ENCODE results near the gene LSAMP. TPM values are rescaled to one million over a fixed set of nuclear protein-coding genes. Genes with fewer than 3 reads are reported as not detected.

The LSAMP gene
- total and polyA plus RNA-seq, 2 experiments from 2014 or later, result 2.0 to 2.9 TPM

- ATAC-seq, result peak; percentile 38; the same call in 2 of the 3 replicates
- H3K27me3 Mint-ChIP-seq (ENCODE audit: insufficient read depth, low read depth, poor library complexity), result no peaks in the 10 kb centered on the region
- TF ChIP-seq EZH2 (IDR thresholded peaks at IDR 0.05; ENCODE audit: low read depth, unreplicated experiment) (no peak), POLR2AphosphoS5 (IDR thresholded peaks at IDR 0.05; ENCODE audit: low read depth) (no peak), ZNF331 (CRISPR knock-in tag; IDR thresholded peaks at IDR 0.05; ENCODE audit: low read depth) (no peak), STAT1 (IDR thresholded peaks at IDR 0.05; ENCODE audit: unreplicated experiment) (no peak), ZNF114 (CRISPR knock-in tag; IDR thresholded peaks at IDR 0.05) (no peak), ETS1 (IDR thresholded peaks at IDR 0.05) (no peak), EZH2phosphoT487 (IDR thresholded peaks at IDR 0.05; ENCODE audit: unreplicated experiment) (no peak), REST (IDR thresholded peaks at IDR 0.05; ENCODE audit: unreplicated experiment) (no peak), CREB1 (CRISPR knock-in tag; IDR thresholded peaks at IDR 0.05; ENCODE audit: low read depth) (no peak), ZNF462 (CRISPR knock-in tag; IDR thresholded peaks at IDR 0.05) (no peak), CTCF (conservative IDR thresholded peaks at IDR 0.05; ENCODE audit: low read depth in 2 of 2) (no peak), JUNB (IDR thresholded peaks at IDR 0.05; ENCODE audit: unreplicated experiment) (no peak), NANOG (IDR thresholded peaks at IDR 0.05; ENCODE audit: borderline replicate concordance) (no peak)
- Histone ChIP-seq H3K4me3 (no peak overlapping the region), H3F3A (replicated peaks; ENCODE audit: low read depth) (no peaks in the 10 kb centered on the region), H3K36me3 (ENCODE audit: insufficient read depth) (no peaks in the 10 kb centered on the region), H3K4me1 (ENCODE audit: insufficient read depth) (peaks cover 9% of the 10 kb centered on the region; the same call in 1 of the 2 replicates), H2AFZ (peak overlapping the region; percentile 64), H3K27ac (ENCODE audit: low read depth) (no peak overlapping the region), H3K27me3 (ENCODE audit: insufficient read depth) (no peaks in the 10 kb centered on the region), H3K79me2 (replicated peaks; ENCODE audit: insufficient read depth) (no peaks in the 10 kb centered on the region), H3K9me2 (ENCODE audit: insufficient read depth) (no peaks in the 10 kb centered on the region), H4K20me1 (replicated peaks; ENCODE audit: insufficient read depth) (no peaks in the 10 kb centered on the region), H3K4me2 (no peak overlapping the region)
- no peak overlapping the region for H3K27ac Mint-ChIP-seq
- no peaks in the 10 kb centered on the region for H3K9me3 Mint-ChIP-seq
- no peak for DNase-seq (ENCODE audit: low spot score)
- H3K4me3 Mint-ChIP-seq, result no peak overlapping the region
- peaks cover 30% of the 10 kb centered on the region for H3K4me1 Mint-ChIP-seq
- H3K36me3 Mint-ChIP-seq (ENCODE audit: low read depth), result no peaks in the 10 kb centered on the region
These were observed 532.9 kb downstream of the LSAMP start for GRCh38 chr3:115912372-115912771.
